Stimulated activated CD8-positive, alpha-beta memory T cell treated with anti-CD3 and anti-CD28 coated beads, Interleukin-7, amount 100 ng/mL, for 4 hours (primary cell): ENCODE data around the gene JSRP1.
A peak's percentile ranks its signal among the peaks of the same experiment; 100 is the strongest.
"Not testable (repeated sequence)": the region's sequence is repeated elsewhere in the genome, so short reads cannot be mapped to it uniquely, and the experiment has no call there.

Experiments
- DNase-seq, 2 donors: peaks; one replicate each; pipeline ENCODE4 v3.0.0-alpha.2; 2020; ENCODE audit warnings: low read depth in 2 of 2

JSRP1 gene

GRCh38 chr19:2282062-2282861 lies 26.0 kb upstream of the JSRP1 start, which contains the start of gene PEAK3:
TSS of gene PEAK3 (minus strand) at chr19:2282175. CDS start at chr19:2280931, 1,244 bp downstream.
- DNase-seq, result peak in 1 of 2 donors; percentile 50

- DNase-seq, result not testable (repeated sequence)
These were observed 25.2 kb upstream of the JSRP1 start for GRCh38 chr19:2281265-2282061.

- no peak for DNase-seq
These were observed 24.5 kb upstream of the JSRP1 start for GRCh38 chr19:2280633-2281264.

- DNase-seq, result no peak
These were observed 22.4 kb upstream of the JSRP1 start for GRCh38 chr19:2278459-2279158.

GRCh38 chr19:2277138-2277537 lies 20.9 kb upstream of the JSRP1 start:
- no peak for DNase-seq

- no peak for DNase-seq
These were observed 20.3 kb upstream of the JSRP1 start for GRCh38 chr19:2276429-2276986.

GRCh38 chr19:2275588-2276428 lies 19.6 kb upstream of the JSRP1 start:
- DNase-seq, result no peak

- DNase-seq, result no peak
These were observed 18.8 kb upstream of the JSRP1 start for GRCh38 chr19:2274931-2275535.

- no peak for DNase-seq
These were observed 18.0 kb upstream of the JSRP1 start for GRCh38 chr19:2274185-2274711.

GRCh38 chr19:2273356-2274184 lies 17.4 kb upstream of the JSRP1 start:
- peak in 1 of 2 donors; percentile 59 for DNase-seq

GRCh38 chr19:2271234-2272103 lies 15.3 kb upstream of the JSRP1 start:
- DNase-seq, result no peak

GRCh38 chr19:2270423-2271233 lies 14.4 kb upstream of the JSRP1 start:
- DNase-seq, result peak; percentile 48 to 73

- no peak for DNase-seq
These were observed 13.9 kb upstream of the JSRP1 start for GRCh38 chr19:2270157-2270422.

GRCh38 chr19:2269244-2270156 lies 13.3 kb upstream of the JSRP1 start:
- DNase-seq, result peak; percentile 98

- no peak for DNase-seq
These were observed 12.6 kb upstream of the JSRP1 start for GRCh38 chr19:2268861-2269243.

- no peak for DNase-seq
These were observed 12.2 kb upstream of the JSRP1 start for GRCh38 chr19:2268480-2268830.
